Left ventricle myocardium inferior (tissue), 1 donor: ENCODE data around the gene OR7G3. TPM values are rescaled to one million over a fixed set of nuclear protein-coding genes. Genes with fewer than 3 reads are reported as not detected.

Source experiments
- DNase-seq: peaks from one replicate; pipeline ENCODE4 v3.0.0-alpha.2; 2020
- H3K27ac ChIP-seq: fragments of 200-600 bp; replicated peaks from 2 replicates; pipeline ENCODE4 v1.8.0; 2021
- H3K27me3 ChIP-seq: fragments of 200-600 bp; 2 replicates; pipeline ENCODE4 v1.8.0; 2021; ENCODE audit warnings: low read depth
- H3K36me3 ChIP-seq: fragments of 200-600 bp; 2 replicates; pipeline ENCODE4 v1.8.0; 2021
- H3K4me1 ChIP-seq: fragments of 200-600 bp; 2 replicates; pipeline ENCODE4 v1.8.0; 2021
- H3K4me3 ChIP-seq: fragments of 200-600 bp; 2 replicates; pipeline ENCODE4 v1.8.0; 2021; ENCODE audit warnings: mild to moderate bottlenecking, moderate library complexity
- H3K9me3 ChIP-seq: fragments of 200-600 bp; replicated peaks from 2 replicates; pipeline ENCODE4 v1.8.0; 2021
- intact Hi-C: fragments of 100-400 bp; cut with micrococcal nuclease; formaldehyde crosslinking; loops from one replicate; pipeline ENCODE4 v1.11.0; 2022
- total RNA-seq: library from RNA; stranded (reverse); fragmentation: NEBNext Ultra II Directional; extraction: Animal tissue kit (Norgen Biotek cat#: 25700); gene quantifications from one replicate; pipeline ENCODE4 v1.2.1, GENCODE V29; 2021
- TF ChIP-seq, protein P1 (sequence below): fragments of 200-600 bp; IDR thresholded peaks from 2 replicates; pipeline ENCODE4 v1.8.0; 2021; ENCODE audit warnings: antibody characterized with exemption, mild to moderate bottlenecking, borderline replicate concordance
- donor health status: DM: no; HTN: yes; CAD: no; lungs with severe emphysema.

Gene OR7G3
- total RNA-seq, 1 donor from 2014 or later: not detected

DNA sequence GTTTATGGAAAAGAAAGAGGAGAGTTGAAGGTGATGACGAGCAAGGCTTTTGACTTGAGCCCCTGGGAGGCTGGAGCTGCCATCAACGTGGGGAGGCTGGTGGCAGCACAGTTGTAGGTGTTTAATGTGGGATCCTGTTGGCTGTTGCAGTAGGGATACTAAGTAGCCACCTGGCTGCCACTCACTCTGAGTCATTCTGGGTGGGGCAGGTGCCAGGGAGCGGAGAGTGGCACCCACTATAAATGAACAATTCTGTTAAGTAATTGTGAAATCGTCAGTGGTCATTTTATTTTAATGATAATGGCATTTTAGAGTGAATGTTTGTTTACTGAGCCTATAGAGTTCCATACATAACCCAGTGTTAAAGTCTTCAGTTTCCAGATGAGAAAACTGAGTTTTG is 23.2 kb upstream of the OR7G3 start:
- no peaks in the 10 kb centered on the region for H3K27me3 ChIP-seq
- DNase-seq: no peak
- intact Hi-C loops: no loop called here
- peaks cover 41% of the 10 kb centered on the region for H3K9me3 ChIP-seq
- no peak overlapping the region for H3K4me3 ChIP-seq
- H3K4me1 ChIP-seq: peaks cover 26% of the 10 kb centered on the region
- peaks cover 40% of the 10 kb centered on the region for H3K36me3 ChIP-seq
- TF ChIP-seq, protein P1, sequence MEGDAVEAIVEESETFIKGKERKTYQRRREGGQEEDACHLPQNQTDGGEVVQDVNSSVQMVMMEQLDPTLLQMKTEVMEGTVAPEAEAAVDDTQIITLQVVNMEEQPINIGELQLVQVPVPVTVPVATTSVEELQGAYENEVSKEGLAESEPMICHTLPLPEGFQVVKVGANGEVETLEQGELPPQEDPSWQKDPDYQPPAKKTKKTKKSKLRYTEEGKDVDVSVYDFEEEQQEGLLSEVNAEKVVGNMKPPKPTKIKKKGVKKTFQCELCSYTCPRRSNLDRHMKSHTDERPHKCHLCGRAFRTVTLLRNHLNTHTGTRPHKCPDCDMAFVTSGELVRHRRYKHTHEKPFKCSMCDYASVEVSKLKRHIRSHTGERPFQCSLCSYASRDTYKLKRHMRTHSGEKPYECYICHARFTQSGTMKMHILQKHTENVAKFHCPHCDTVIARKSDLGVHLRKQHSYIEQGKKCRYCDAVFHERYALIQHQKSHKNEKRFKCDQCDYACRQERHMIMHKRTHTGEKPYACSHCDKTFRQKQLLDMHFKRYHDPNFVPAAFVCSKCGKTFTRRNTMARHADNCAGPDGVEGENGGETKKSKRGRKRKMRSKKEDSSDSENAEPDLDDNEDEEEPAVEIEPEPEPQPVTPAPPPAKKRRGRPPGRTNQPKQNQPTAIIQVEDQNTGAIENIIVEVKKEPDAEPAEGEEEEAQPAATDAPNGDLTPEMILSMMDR: no peak
- H3K27ac ChIP-seq: no peak overlapping the region

DNA sequence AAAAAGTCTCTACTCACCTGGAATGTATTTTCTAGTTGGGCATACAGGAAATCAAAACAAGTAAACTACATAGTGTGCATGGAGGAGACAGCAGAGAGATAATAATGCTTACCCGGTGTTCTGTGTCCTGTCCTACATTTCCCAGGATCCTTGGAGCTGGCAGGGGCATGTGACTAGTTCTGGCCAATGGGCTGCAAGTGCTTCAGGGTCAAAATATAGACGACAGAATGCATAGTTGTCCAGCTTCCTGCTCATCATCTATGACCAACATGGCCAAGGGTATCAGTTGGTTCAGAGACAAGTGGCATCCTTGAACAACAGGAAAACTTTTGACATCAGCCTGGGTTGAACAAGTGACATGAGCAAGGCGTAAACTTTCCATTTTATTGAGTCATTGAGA is 21.9 kb upstream of the OR7G3 start:
- H3K4me3 ChIP-seq: no peak overlapping the region
- H3K9me3 ChIP-seq: peaks cover 40% of the 10 kb centered on the region
- TF ChIP-seq, protein P1: no peak
- DNase-seq: no peak
- peaks cover 26% of the 10 kb centered on the region for H3K4me1 ChIP-seq
- peaks cover 38% of the 10 kb centered on the region for H3K36me3 ChIP-seq
- no peak overlapping the region for H3K27ac ChIP-seq
- intact Hi-C loops: no loop called here
- no peaks in the 10 kb centered on the region for H3K27me3 ChIP-seq

DNA sequence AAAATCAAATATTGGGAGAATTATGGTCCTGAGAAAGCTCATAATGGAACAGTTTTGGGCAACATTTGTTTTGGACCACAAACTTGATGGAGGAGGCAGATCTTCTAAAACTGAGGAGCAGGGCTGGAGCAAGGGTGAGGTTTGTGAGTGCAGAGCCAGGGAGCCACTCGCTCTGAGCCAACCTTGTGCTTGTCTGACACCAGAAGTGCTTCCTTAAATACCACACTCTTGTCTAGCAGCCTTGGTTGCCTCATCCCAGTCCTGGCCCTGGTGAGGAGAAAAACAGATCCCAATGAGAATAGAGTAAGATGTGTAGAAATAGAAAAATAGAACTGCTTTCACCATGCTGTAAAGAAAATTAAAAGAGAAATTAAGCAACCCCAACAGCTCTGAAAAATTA is 20.1 kb upstream of the OR7G3 start:
- intact Hi-C loops: no loop called here
- TF ChIP-seq, protein P1: no peak

DNA sequence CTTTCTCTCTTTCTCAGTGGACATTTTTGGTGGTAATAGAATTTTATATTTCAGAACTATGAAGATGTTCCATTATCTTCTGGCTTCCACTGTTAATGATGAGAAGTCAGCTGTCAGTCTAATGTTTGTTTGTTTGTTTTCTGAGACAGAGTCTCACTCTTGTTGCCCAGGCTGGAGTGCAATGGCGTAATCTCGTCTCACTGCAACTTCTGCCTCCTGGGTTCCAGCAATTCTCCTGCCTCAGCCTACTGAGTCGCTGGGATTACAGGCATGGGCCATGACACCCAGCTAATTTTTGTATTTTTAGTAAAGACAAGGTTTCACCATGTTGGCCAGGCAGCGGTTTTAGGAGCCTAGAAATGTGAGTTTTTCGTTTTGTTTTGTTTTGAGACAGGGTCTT is 18.2 kb upstream of the OR7G3 start:
- Histone ChIP-seq H3K36me3 (peaks cover 21% of the 10 kb centered on the region), H3K27ac (no peak overlapping the region), H3K9me3 (peaks cover 22% of the 10 kb centered on the region), H3K4me1 (peaks cover 51% of the 10 kb centered on the region), H3K27me3 (no peaks in the 10 kb centered on the region), H3K4me3 (no peak overlapping the region)
- intact Hi-C loops: no loop called here
- DNase-seq: no peak
- TF ChIP-seq, protein P1: no peak

More for the DNA sequence above, 20.1 kb upstream of the OR7G3 start:
- DNase-seq: no peak
- H3K36me3 ChIP-seq: peaks cover 21% of the 10 kb centered on the region
- no peak overlapping the region for H3K4me3 ChIP-seq
- peaks cover 22% of the 10 kb centered on the region for H3K9me3 ChIP-seq
- H3K4me1 ChIP-seq: peaks cover 34% of the 10 kb centered on the region
- no peak overlapping the region for H3K27ac ChIP-seq
- no peaks in the 10 kb centered on the region for H3K27me3 ChIP-seq

DNA sequence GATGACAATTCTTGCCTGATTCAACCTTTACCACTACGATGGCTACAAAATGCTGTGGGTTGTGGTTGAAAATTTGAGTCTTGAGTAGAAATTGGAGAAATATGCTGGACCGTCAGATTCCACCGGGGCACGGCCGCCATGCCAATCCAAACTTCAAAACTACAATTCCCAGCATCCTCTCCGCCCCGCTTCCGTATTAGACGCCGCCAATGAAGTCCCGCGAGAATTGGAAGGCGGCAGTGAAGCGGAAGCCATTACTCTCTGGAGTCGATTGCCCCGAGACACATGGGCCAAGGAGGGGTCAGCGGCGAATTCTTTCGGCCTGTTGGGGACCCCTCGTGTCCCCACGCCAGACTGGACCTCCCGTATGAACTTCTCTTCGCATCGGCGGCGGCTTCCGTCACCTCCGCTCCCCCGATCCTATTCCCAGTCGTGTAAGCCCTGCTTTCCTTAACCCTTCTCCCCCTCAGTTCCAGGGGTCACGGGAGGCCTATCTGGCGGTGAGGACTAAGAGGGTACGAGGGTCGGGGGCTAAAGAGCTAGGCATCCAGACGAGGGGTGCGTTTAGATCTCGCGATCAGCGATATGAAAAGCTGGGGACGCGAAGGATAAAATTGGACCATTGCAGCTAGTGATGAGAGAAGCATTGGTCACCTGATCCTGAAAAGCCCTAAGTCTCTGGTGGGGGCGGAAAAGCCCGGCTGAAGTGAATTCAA is 13.6 kb upstream of the OR7G3 start, which contains the start of gene ZNF317:
TSS of gene ZNF317 (plus strand) at position 239 of the 716 bp plus-strand sequence. CDS start 15,620 bp downstream, outside the sequence.
- peaks cover 11% of the 10 kb centered on the region for H3K36me3 ChIP-seq
- intact Hi-C loops: no loop called here
- H3K4me1 ChIP-seq: peaks cover 39% of the 10 kb centered on the region
- peak; percentile 90 for DNase-seq
- peak within 1 kb of the TSS; percentile 88 for H3K4me3 ChIP-seq
- no peaks in the 10 kb centered on the region for H3K27me3 ChIP-seq
- peak within 1 kb of the TSS; percentile 89 for H3K27ac ChIP-seq
- TF ChIP-seq, protein P1: no peak
- peaks cover 15% of the 10 kb centered on the region for H3K9me3 ChIP-seq
